Measurements from ENCODE around the gene SEMA3F. TPM values are rescaled to one million over a fixed set of nuclear protein-coding genes. Genes with fewer than 3 reads are reported as not detected.

SEMA3F gene
- total and polyA plus RNA-seq, 4 donors, result 27.8 to 54.3 (median 47.4) TPM

- Histone ChIP-seq H3K9ac (ENCODE audit: insufficient read depth in 1 of 2, low read length in 2 of 2) (no peak overlapping the region), H3K36me3 (ENCODE audit: control insufficient read depth in 4 of 4, insufficient read depth in 4 of 4, low read length in 4 of 4) (peaks cover 32 to 51% (median 44%) of the 10 kb centered on the region in 4 donors), H3K27me3 (ENCODE audit: control insufficient read depth in 3 of 3, insufficient read depth in 3 of 3, low read length in 2 of 3) (no peaks in the 10 kb centered on the region), H3K4me1 (ENCODE audit: control insufficient read depth in 5 of 5, insufficient read depth in 5 of 5, low read length in 5 of 5) (peaks cover 0 to 16% (median 4%) of the 10 kb centered on the region in 5 donors), H3K27ac (ENCODE audit: low read depth in 1 of 2, low read length in 1 of 2) (no peak overlapping the region), H3K9me3 (ENCODE audit: control insufficient read depth in 4 of 4, insufficient read depth in 3 of 4, low read length in 3 of 4) (no peaks in the 10 kb centered on the region), H3K4me3 (no peak overlapping the region)
- TF ChIP-seq CTCF (IDR thresholded peaks at IDR 0.05; ENCODE audit: control extremely low read depth, extremely low read depth), result no peak
- 85 to 94% methylated on average over 10 of the region's 10 CpGs for WGBS, 2 donors
- peak in 1 of 3 donors; percentile 17 for DNase-seq
- no peak for ATAC-seq (ENCODE audit: insufficient read depth, low FRiP score)
Measured at GRCh38 chr3:50120364-50121071, 34.6 kb upstream of the SEMA3F start.

GRCh38 chr3:50121072-50122032 is 33.8 kb upstream of the SEMA3F start:
- WGBS, 2 donors, result 35 to 42% methylated on average over 13 of the region's 13 CpGs
- Histone ChIP-seq H3K36me3 (ENCODE audit: control insufficient read depth in 4 of 4, insufficient read depth in 4 of 4, low read length in 4 of 4) (peaks cover 24 to 42% (median 36%) of the 10 kb centered on the region in 4 donors), H3K4me1 (ENCODE audit: control insufficient read depth in 5 of 5, insufficient read depth in 5 of 5, low read length in 5 of 5) (peaks cover 0 to 25% (median 12%) of the 10 kb centered on the region in 5 donors), H3K27ac (ENCODE audit: low read depth in 1 of 2, low read length in 1 of 2) (no peak overlapping the region), H3K4me3 (no peak overlapping the region), H3K9me3 (ENCODE audit: control insufficient read depth in 4 of 4, insufficient read depth in 3 of 4, low read length in 3 of 4) (no peaks in the 10 kb centered on the region), H3K27me3 (ENCODE audit: control insufficient read depth in 3 of 3, insufficient read depth in 3 of 3, low read length in 2 of 3) (no peaks in the 10 kb centered on the region), H3K9ac (ENCODE audit: insufficient read depth in 1 of 2, low read length in 2 of 2) (no peak overlapping the region)
- TF ChIP-seq CTCF (IDR thresholded peaks at IDR 0.05; ENCODE audit: control extremely low read depth, extremely low read depth), result peak; percentile 64
- DNase-seq (peak; percentile 84 to 89 (median 85)), ATAC-seq (ENCODE audit: insufficient read depth, low FRiP score) (peak; percentile 69)

GRCh38 chr3:50122071-50122470 is 33.1 kb upstream of the SEMA3F start:
- H3K9me3 ChIP-seq (ENCODE audit: control insufficient read depth in 4 of 4, insufficient read depth in 3 of 4, low read length in 3 of 4), result no peaks in the 10 kb centered on the region
- H3K36me3 ChIP-seq (ENCODE audit: control insufficient read depth in 4 of 4, insufficient read depth in 4 of 4, low read length in 4 of 4), result peaks cover 17 to 35% (median 29%) of the 10 kb centered on the region in 4 donors
- peaks cover 0 to 32% (median 18%) of the 10 kb centered on the region in 5 donors for H3K4me1 ChIP-seq (ENCODE audit: control insufficient read depth in 5 of 5, insufficient read depth in 5 of 5, low read length in 5 of 5)
- no peak overlapping the region for H3K9ac ChIP-seq (ENCODE audit: insufficient read depth in 1 of 2, low read length in 2 of 2)
- DNase-seq, result no peak
- H3K4me3 ChIP-seq, result no peak overlapping the region
- TF ChIP-seq CTCF (IDR thresholded peaks at IDR 0.05; ENCODE audit: control extremely low read depth, extremely low read depth), result no peak
- H3K27ac ChIP-seq (ENCODE audit: low read depth in 1 of 2, low read length in 1 of 2), result no peak overlapping the region
- 83 to 86% methylated on average over 2 of the region's 2 CpGs for WGBS, 2 donors
- H3K27me3 ChIP-seq (ENCODE audit: control insufficient read depth in 3 of 3, insufficient read depth in 3 of 3, low read length in 2 of 3), result no peaks in the 10 kb centered on the region
- no peak for ATAC-seq (ENCODE audit: insufficient read depth, low FRiP score)
